ENCODE results near the gene ANXA6. TPM values are rescaled to one million over a fixed set of nuclear protein-coding genes. Genes with fewer than 3 reads are reported as not detected.

ANXA6 gene
- total and polyA plus RNA-seq, 10 of the 15 experiments (the other 5 are each of a cell fraction or from before 2014, with no cell fraction given), result 44.0 to 571 (median 465) TPM

- ChIA-PET CTCF (interaction anchor here (0.9 to 23.4 kb wide), 4 partner anchors 10 to 59 kb away, joined by 3 to 691 read pairs (median 6); no protein-coding TSS in a partner anchor), SMC1A (ENCODE audit: uncharacterized antibody, unreplicated experiment) (interaction anchor here (2.1 to 2.5 kb wide), 2 partner anchors 10 to 54 kb away, joined by 7 to 13 read pairs; no protein-coding TSS in a partner anchor), POLR2A (interaction anchor here (1.0 kb wide), 1 partner anchor 10 kb away, joined by 3 read pairs; no protein-coding TSS in a partner anchor), RAD21 (ENCODE audit: unreplicated experiment) (interaction anchor here (0.8 to 1.1 kb wide), 3 partner anchors 10 to 54 kb away, joined by 3 to 4 read pairs (median 3); no protein-coding TSS in a partner anchor)
- Histone ChIP-seq H3K27me3 (replicated peaks in 1 of 2; ENCODE audit: control insufficient read depth in 2 of 2, insufficient read depth in 2 of 2, low read length in 1 of 2) (no peaks in the 10 kb centered on the region), H3K4me2 (ENCODE audit: control insufficient read depth, insufficient read depth) (no peak overlapping the region), H3K36me3 (ENCODE audit: control insufficient read depth in 2 of 2, insufficient read depth in 2 of 2, low read length in 1 of 2) (peaks cover 48 to 56% of the 10 kb centered on the region in 2 experiments), H3K9ac (ENCODE audit: control insufficient read depth, insufficient read depth, low read length) (no peak overlapping the region), H2AFZ (ENCODE audit: control insufficient read depth, low read depth, low read length) (no peak overlapping the region), H3K4me1 (ENCODE audit: control insufficient read depth, insufficient read depth, low read length) (peaks cover 14% of the 10 kb centered on the region), H3K4me3 (no peak overlapping the region), H3K9me3 (replicated peaks; ENCODE audit: control insufficient read depth, insufficient read depth, low read length) (no peaks in the 10 kb centered on the region), H4K20me1 (ENCODE audit: control insufficient read depth, insufficient read depth) (no peaks in the 10 kb centered on the region), H3K79me2 (ENCODE audit: control insufficient read depth, insufficient read depth, low read length) (peaks cover 3% of the 10 kb centered on the region; the same call in 1 of the 2 replicates), H3K27ac (ENCODE audit: control insufficient read depth, insufficient read depth) (no peak overlapping the region)
- in situ Hi-C loops (cut with MboI), result no loop called here
- FAIRE-seq (no peak), ATAC-seq (no peak), DNase-seq (ENCODE audit: low read depth, low spot score) (no peak)
- TF ChIP-seq EZH2 (IDR thresholded peaks at IDR 0.05; ENCODE audit: borderline replicate concordance, control insufficient read depth, low read depth, low read length), result no peak
- TF ChIP-seq SMAD1 (IDR thresholded peaks at IDR 0.05; ENCODE audit: low read depth, partially characterized antibody), result no peak
- 0 out of 3 replicates have a peak, but pooled peaks of 1 of the 2 experiments have one; percentile 10 for TF ChIP-seq EGR1 (IDR thresholded peaks at IDR 0.05; ENCODE audit: borderline replicate concordance in 1 of 2, low read depth in 2 of 2, low read length in 2 of 2)
- peak; percentile 75 for TF ChIP-seq TCF12 (IDR thresholded peaks at IDR 0.05; ENCODE audit: low read depth, low read length)
- TF ChIP-seq ATF2 (IDR thresholded peaks at IDR 0.05; ENCODE audit: low read length), result 0 out of 2 replicates have a peak, but pooled peaks have one; percentile 26
- TF ChIP-seq IKZF2 (IDR thresholded peaks at IDR 0.05), result no peak
- WGBS (ENCODE audit: insufficient coverage, insufficient replicate concordance, low lambda C conversion rate, missing lambda C conversion rate), result 50% methylated on average over 5 of the region's 5 CpGs
- no TSS peak for BruUV-seq (replicated peaks)
- intact Hi-C loops (cut with micrococcal nuclease; ENCODE audit: unreplicated experiment), result no loop called here
Measured at GRCh38 chr5:151106043-151106442, 51.5 kb downstream of the ANXA6 start.
